NCI-H187 (cell line): Measurements from ENCODE around the gene CHIA.
A peak's percentile ranks its signal among the peaks of the same experiment; 100 is the strongest.
"Not testable (repeated sequence)": the region's sequence is repeated elsewhere in the genome, so short reads cannot be mapped to it uniquely, and the experiment has no call there.

Experiments used
- DNase-seq, 2 experiments: peaks; one replicate each; lab custom pipeline; 2025; lab: John Stamatoyannopoulos, UW

Gene CHIA

GRCh38 chr1:111285879-111286278 lies 4.8 kb upstream of the CHIA start:
- no peak for DNase-seq

DNA sequence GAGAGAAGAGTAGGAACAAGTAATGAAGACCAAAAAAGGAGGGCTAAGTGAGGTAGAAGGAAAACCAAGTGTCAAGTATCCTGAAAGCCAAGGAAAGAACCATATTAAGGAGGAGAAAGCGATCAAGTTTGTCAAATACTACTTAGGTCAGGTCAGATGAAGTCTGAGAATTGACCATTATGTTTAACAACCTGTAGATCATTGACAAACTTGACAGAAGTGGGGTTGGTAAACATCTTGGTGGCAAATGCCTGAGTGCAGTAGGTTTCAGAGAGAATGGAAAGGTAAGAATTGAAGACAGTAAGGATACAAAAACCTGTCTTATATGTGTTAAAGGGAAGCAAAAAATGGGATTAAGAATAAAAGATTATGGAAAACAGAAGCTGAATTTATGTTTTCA lies 3.7 kb upstream of the CHIA start:
- DNase-seq, result no peak

DNA sequence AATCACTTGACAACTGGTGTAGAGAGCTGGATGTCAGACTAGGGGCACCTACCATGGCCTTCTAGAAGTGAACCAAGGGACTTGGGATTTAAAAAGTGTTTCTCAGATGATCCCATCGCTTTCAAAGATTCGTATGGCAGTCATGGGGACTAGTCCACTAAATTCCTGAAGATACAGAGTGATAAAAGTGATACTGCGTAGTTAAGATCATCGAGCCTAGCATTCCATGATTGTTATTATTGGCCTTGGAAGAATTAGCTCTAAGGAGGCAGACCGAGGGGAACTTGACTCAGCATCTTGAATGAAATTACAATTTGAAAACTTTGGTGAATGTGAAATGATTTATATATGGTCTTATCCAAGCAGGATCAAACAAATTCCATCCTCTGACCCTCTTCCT lies 1.3 kb upstream of the CHIA start:
- no peak for DNase-seq

DNA sequence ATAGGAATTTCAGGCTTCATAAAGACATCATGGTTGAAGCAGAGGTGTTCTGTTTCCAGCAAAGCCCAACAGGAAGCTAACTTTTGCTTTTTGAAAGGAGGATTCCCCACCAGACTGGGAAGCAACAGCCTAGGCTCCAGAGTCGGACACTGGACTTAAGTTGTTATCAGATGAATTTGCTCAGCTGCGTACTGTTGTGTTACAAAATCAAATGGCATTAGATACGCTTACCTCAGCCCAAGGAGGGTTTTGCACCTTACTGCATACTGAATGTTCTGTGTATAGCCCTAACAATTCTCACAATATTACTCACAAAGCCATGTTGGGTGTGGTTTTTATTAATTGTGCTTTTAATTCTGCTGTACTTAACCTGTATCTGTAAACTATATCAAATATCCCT lies 547 bp upstream of the CHIA start:
- no peak for DNase-seq

- DNase-seq, result no peak
Observed at GRCh38 chr1:111294390-111294789, 3.7 kb downstream of the CHIA start.

DNA sequence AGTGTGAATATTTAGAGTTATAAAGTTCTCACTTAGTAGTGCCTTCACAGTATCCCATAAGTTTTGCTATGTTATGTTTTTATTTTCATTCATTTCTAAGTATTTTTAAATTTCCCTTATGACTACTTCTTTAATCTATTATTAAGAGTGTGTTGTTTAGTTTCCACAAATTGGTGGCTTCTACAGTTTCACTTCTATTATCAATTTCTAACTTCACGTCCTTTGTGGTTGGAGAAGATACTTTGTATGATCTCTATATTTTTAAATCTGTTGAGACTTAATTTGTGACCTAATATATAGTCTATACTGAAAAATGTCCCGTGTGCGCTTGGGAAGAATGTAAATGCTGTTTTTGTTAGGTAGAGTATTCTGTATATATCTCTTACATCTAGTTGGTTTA lies 11.7 kb downstream of the CHIA start:
- no peak for DNase-seq

DNA sequence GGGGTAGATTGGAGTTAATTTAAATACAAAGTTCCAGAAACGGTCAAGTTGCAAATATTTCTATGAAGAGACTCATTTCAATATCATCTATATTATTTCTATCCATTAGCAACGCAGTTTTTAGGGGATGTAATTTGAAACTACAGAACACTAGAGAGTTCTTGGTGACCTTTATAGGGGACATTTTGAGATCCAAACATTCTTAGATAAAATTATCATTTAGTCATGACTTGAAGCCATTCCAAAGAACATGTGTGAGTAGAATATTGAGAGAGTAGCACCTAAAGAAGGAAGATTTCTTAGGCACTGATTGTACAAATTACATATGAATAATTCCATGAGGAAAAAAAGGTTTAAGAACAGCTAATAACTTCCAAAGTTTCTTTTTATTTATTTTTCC lies 19.0 kb downstream of the CHIA start:
- DNase-seq, result no peak

DNA sequence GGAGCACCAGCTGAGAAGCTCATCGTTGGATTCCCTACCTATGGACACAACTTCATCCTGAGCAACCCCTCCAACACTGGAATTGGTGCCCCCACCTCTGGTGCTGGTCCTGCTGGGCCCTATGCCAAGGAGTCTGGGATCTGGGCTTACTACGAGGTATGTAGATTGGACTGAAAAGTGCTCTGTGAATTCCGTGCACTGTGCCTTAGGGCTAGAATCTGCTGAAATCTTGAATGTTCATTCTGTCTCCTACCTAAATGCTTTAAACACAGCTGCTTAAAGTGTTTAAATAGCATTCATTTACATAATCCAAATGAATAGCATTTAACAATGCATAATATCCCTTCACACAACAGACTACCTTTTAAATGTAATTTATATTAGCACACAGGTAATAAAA lies 27.9 kb downstream of the CHIA start:
- DNase-seq, result no peak

GRCh38 chr1:111320066-111320879 lies 29.6 kb downstream of the CHIA start:
- DNase-seq, result no peak

DNA sequence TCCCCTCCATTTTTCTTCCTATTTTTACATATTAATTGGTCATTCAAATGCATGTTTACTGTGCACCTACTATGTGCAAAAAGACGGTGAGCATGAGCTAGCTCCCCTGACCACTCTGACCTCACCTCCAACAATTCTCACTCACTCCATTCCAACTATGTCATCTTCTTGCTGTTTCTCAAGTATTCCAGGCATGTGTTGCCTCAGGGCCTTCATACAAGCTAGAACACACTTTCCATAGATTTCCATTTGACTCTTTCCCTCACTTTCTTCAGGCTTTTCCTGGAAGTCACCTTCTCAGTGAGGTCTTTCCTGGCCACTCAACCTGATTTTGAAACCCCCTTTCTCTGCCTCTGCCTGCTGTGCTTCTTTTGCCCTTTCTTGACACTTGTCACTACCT lies 32.6 kb downstream of the CHIA start:
- no peak for DNase-seq

GRCh38 chr1:111332190-111332589 lies 41.5 kb downstream of the CHIA start:
- no peak for DNase-seq

DNA sequence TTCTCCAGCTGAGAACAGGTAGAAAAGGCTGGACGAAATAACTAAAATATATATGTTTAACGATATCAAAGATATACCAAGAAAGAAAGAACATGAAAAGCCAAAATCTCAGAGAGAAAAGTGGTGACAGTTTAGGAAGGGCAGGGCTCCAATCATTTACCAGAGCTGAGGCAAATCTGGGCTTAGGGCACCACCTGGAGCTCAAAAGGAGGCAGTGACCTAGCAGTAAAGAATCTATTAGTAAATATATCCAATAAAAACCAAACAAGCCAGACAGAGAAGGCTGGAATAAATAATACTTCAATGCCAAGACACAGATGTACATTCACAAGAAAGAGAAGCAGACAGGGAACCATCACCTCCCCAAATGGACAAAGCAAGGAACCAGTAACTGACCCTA lies 43.5 kb downstream of the CHIA start:
- no peak for DNase-seq

- DNase-seq, result not testable (repeated sequence)
Observed at GRCh38 chr1:111335214-111335877, 44.7 kb downstream of the CHIA start.

- DNase-seq, result not testable (repeated sequence)
Observed at GRCh38 chr1:111338849-111339248, 48.2 kb downstream of the CHIA start.

GRCh38 chr1:111346089-111346885 lies 55.6 kb downstream of the CHIA start:
- DNase-seq, result peak; percentile 58 to 79

- DNase-seq, result no peak
Observed at GRCh38 chr1:111347026-111347425, 56.4 kb downstream of the CHIA start.

DNA sequence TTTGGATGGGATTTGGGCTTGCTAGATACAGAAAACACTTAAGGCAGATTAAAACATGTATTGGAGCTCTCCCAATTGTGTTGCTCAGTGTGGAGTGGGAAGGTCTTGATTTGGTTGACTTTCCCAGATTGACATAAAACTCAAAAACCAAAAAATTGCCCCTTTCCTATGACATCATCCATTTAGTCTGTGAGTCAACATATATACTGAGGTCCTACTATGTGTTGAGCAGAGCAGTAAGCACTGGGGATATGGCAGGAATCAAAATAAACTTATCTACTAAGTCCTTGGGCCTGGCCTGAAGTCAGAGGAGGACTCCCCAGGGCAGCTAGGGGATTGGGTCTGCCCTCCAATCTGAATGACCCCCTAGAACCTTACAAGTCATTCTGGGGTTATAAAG lies 61.0 kb downstream of the CHIA start:
- DNase-seq, result no peak

- DNase-seq, result no peak
Observed at GRCh38 chr1:111354584-111354983, 63.9 kb downstream of the CHIA start.

- no peak for DNase-seq
Observed at GRCh38 chr1:111358964-111359363, 68.3 kb downstream of the CHIA start.

DNA sequence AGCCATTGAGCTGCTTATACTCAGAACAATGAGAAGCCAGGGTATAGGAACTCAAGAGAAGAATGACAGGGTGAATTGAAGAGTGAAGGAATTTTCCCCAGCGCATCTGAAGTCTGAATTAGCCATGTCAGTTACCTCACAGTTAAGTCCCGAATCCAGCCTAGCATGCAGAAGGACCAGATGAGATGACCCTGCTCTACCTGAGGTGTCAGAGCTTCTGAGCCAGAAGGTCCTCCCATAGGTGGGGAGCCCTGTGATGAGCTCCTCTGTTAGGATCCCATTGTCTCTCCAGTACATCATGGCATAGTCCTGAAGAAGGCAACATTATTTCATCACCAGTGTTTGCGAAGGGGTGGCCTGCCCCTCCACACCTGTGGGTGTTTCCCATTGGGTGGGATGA lies 68.7 kb downstream of the CHIA start:
- DNase-seq, result no peak

DNA sequence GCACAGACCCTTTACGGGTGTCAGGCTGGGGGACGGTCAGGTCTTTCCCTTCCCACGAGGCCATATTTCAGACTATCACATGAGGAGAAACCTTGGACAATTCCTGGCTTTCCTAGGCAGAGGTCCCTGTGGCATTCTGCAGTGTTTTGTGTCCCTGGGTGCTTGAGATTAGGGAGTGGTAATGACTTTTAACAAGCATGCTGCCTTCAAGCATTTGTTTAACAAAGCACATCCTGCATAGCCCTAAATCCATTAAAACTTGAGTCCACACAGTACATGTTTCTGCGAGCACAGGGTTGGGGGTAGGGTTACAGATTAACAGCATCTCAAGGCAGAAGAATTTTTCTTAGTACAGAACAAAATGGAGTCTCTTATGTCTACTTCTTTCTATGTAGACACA lies 69.6 kb downstream of the CHIA start:
- DNase-seq, result not testable (repeated sequence)

- DNase-seq, result no peak
Observed at GRCh38 chr1:111361761-111362160, 71.1 kb downstream of the CHIA start.

- DNase-seq, result no peak
Observed at GRCh38 chr1:111364690-111365089, 74.0 kb downstream of the CHIA start.
